Type B pancreatic cell (in vitro differentiated cells): ENCODE results near the gene WDHD1. TPM values are rescaled to one million over a fixed set of nuclear protein-coding genes. Genes with fewer than 3 reads are reported as not detected.

Experiments
- DNase-seq: peaks from one replicate; pipeline ENCODE4 v3.0.0; 2021; ENCODE audit warnings: mixed read lengths; ENCODE audit not compliant: unreplicated experiment; ENCODE audit errors: extremely low spot score
- H3K27ac Mint-ChIP-seq: 2 replicates; pipeline ENCODE4 v1.8.0; 2021; ENCODE audit warnings: mild to moderate bottlenecking, mixed read lengths
- H3K27me3 Mint-ChIP-seq: 2 replicates; pipeline ENCODE4 v1.8.0; 2021; ENCODE audit warnings: mixed read lengths
- H3K36me3 Mint-ChIP-seq: 2 replicates; pipeline ENCODE4 v1.8.0; 2021; ENCODE audit warnings: mixed read lengths
- H3K4me1 Mint-ChIP-seq: one replicate; pipeline ENCODE4 v1.8.0; 2021; ENCODE audit warnings: mixed read lengths; ENCODE audit not compliant: unreplicated experiment
- H3K4me3 Mint-ChIP-seq: 2 replicates; pipeline ENCODE4 v1.8.0; 2021; ENCODE audit warnings: mild to moderate bottlenecking, mixed read lengths
- H3K9me3 Mint-ChIP-seq: 2 replicates; pipeline ENCODE4 v1.8.0; 2021; ENCODE audit warnings: mixed read lengths
- CTCF ChIP-seq: fragments of 200-600 bp; sonication (generic); conservative IDR thresholded peaks from 2 replicates; pipeline ENCODE4 v1.5.0; 2021; ENCODE audit warnings: antibody characterized with exemption, mild to moderate bottlenecking
- total RNA-seq: library from RNA; stranded (reverse); gene quantifications from 2 replicates; pipeline ENCODE4 v1.2.1, GENCODE V29; 2021; ENCODE audit warnings: low replicate concordance

WDHD1 gene
- total RNA-seq, 1 donor from 2014 or later: 36.0 TPM

GRCh38 chr14:54895683-54896082 lies 131.2 kb downstream of the WDHD1 start:
- no peaks in the 10 kb centered on the region for H3K9me3 Mint-ChIP-seq
- DNase-seq: no peak
- no peak for TF ChIP-seq CTCF
- peaks cover 4% of the 10 kb centered on the region for H3K27me3 Mint-ChIP-seq
- H3K36me3 Mint-ChIP-seq: no peaks in the 10 kb centered on the region
- H3K27ac Mint-ChIP-seq: no peak overlapping the region
- peaks cover 4% of the 10 kb centered on the region for H3K4me1 Mint-ChIP-seq
- H3K4me3 Mint-ChIP-seq: no peak overlapping the region

GRCh38 chr14:54894995-54895394 lies 131.9 kb downstream of the WDHD1 start:
- H3K4me1 Mint-ChIP-seq: no peaks in the 10 kb centered on the region
- no peaks in the 10 kb centered on the region for H3K27me3 Mint-ChIP-seq
- no peak for DNase-seq
- no peak for TF ChIP-seq CTCF
- H3K9me3 Mint-ChIP-seq: no peaks in the 10 kb centered on the region
- H3K4me3 Mint-ChIP-seq: no peak overlapping the region
- no peaks in the 10 kb centered on the region for H3K36me3 Mint-ChIP-seq
- no peak overlapping the region for H3K27ac Mint-ChIP-seq

GRCh38 chr14:54893151-54893760 lies 133.6 kb downstream of the WDHD1 start:
- no peak for DNase-seq
- no peak overlapping the region for H3K4me3 Mint-ChIP-seq

GRCh38 chr14:54891471-54892245 lies 135.2 kb downstream of the WDHD1 start:
- no peak for TF ChIP-seq CTCF
- DNase-seq: no peak
- no peak overlapping the region for H3K27ac Mint-ChIP-seq
- H3K4me3 Mint-ChIP-seq: no peak overlapping the region
- no peaks in the 10 kb centered on the region for H3K36me3 Mint-ChIP-seq
- no peaks in the 10 kb centered on the region for H3K9me3 Mint-ChIP-seq
- H3K27me3 Mint-ChIP-seq: no peaks in the 10 kb centered on the region
- H3K4me1 Mint-ChIP-seq: peaks cover 13% of the 10 kb centered on the region

More at GRCh38 chr14:54893151-54893760, 133.6 kb downstream of the WDHD1 start:
- no peaks in the 10 kb centered on the region for H3K36me3 Mint-ChIP-seq
- no peak overlapping the region for H3K27ac Mint-ChIP-seq
- H3K9me3 Mint-ChIP-seq: no peaks in the 10 kb centered on the region
- peaks cover 10% of the 10 kb centered on the region for H3K4me1 Mint-ChIP-seq
- no peaks in the 10 kb centered on the region for H3K27me3 Mint-ChIP-seq
- TF ChIP-seq CTCF: peak; percentile 81

- H3K27ac Mint-ChIP-seq: no peak overlapping the region
- no peak overlapping the region for H3K4me3 Mint-ChIP-seq
- no peaks in the 10 kb centered on the region for H3K9me3 Mint-ChIP-seq
These were observed 136.1 kb downstream of the WDHD1 start for GRCh38 chr14:54890788-54891187.

More at GRCh38 chr14:54890788-54891187, 136.1 kb downstream of the WDHD1 start:
- Mint-ChIP-seq H3K27me3 (no peaks in the 10 kb centered on the region), H3K36me3 (no peaks in the 10 kb centered on the region), H3K4me1 (peaks cover 13% of the 10 kb centered on the region)
- TF ChIP-seq CTCF: no peak
- DNase-seq: no peak
